ENCODE measurements around the gene DGCR2.

DNA sequence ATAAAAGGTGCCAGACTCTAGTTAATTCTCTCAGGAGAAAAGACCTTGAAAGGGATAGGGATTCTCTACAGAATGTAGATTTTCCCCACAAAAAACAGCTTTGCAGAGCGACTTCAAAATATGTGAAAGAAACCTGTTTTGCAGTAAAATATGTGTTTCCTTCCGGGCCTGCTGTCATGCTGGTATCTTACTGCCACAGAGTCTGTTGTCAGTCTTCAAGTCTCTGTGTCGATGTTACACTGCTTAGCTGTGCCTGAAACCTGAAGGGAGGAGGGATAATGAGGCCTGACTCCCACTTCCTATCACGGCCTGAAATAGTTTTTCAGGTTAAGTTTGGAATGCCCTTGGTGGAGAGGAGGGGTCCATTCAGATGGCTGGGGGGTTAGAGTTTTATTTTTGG is 1.7 kb upstream of the DGCR2 start:
- TF ChIP-seq CTCF (IDR thresholded peaks at IDR 0.05; ENCODE audit: borderline replicate concordance, extremely low read depth, low read length, poor library complexity, severe bottlenecking): no peak
- no peak for TF ChIP-seq EZH2 (IDR thresholded peaks at IDR 0.05; ENCODE audit: borderline replicate concordance, low read depth, low read length, severe bottlenecking)

All from DND-41 (cell line).